IMR-90 (cell line): ENCODE data around the gene CEP72. TPM values are rescaled to one million over a fixed set of nuclear protein-coding genes. Genes with fewer than 3 reads are reported as not detected.

Experiments
- ATAC-seq: fragments of 200-7000 bp; cut with Tn5 transposase; 2 replicates; pipeline ENCODE4 v1.9.1; 2020; ENCODE audit warnings: low read depth, mild to moderate bottlenecking, moderate library complexity
- BruUV-seq: library from RNA; stranded (reverse); fragments of 400-500 nt; replicated peaks from 2 replicates; lab custom pipeline; 2021; lab: Mats Ljungman, UMichigan
- CTCF ChIA-PET: fragments of 300-600 bp; formaldehyde crosslinking; extraction: SDS; loops from one replicate; lab custom pipeline; 2021; ENCODE audit warnings: antibody characterized with exemption; lab: Yijun Ruan, JAX
- POLR2A ChIA-PET: fragments of 300-600 bp; sonication (Branson Sonifier 250); formaldehyde crosslinking; loops from one replicate; lab custom pipeline; 2022; ENCODE audit warnings: antibody characterized with exemption; ENCODE audit not compliant: unreplicated experiment; lab: Charles Lee
- DNase-seq: peaks from one replicate; pipeline ENCODE4 v3.0.0; 2013
- H2AFZ ChIP-seq: replicated peaks from 2 replicates; pipeline ENCODE3; 2013; ENCODE audit warnings: low read length, mild to moderate bottlenecking; ENCODE audit not compliant: poor library complexity
- H2AK5ac ChIP-seq: 2 replicates; pipeline ENCODE4 v1.6.1; 2013; ENCODE audit warnings: low read depth, low read length, inconsistent platforms
- H2AK9ac ChIP-seq: replicated peaks from 2 replicates; pipeline ENCODE3; 2013; ENCODE audit warnings: mild to moderate bottlenecking, low read depth, low read length, moderate library complexity; ENCODE audit not compliant: poor library complexity
- H2BK120ac ChIP-seq: 2 replicates; pipeline ENCODE4 v1.6.1; 2013; ENCODE audit warnings: low read depth, low read length, inconsistent platforms
- H2BK15ac ChIP-seq: 3 replicates; pipeline ENCODE4 v1.6.1; 2013; ENCODE audit warnings: low read depth, low read length, inconsistent platforms
- H2BK20ac ChIP-seq: 2 replicates; pipeline ENCODE4 v1.6.1; 2013; ENCODE audit warnings: low read depth, mild to moderate bottlenecking, inconsistent platforms, low read length, moderate library complexity
- H2BK5ac ChIP-seq: 2 replicates; pipeline ENCODE4 v1.6.1; 2013; ENCODE audit warnings: mild to moderate bottlenecking, low read depth, low read length, inconsistent platforms; ENCODE audit not compliant: poor library complexity, severe bottlenecking
- H3K14ac ChIP-seq: replicated peaks from 2 replicates; pipeline ENCODE4 v1.6.1; 2013; ENCODE audit warnings: low read depth, low read length, inconsistent platforms
- H3K18ac ChIP-seq: 2 replicates; pipeline ENCODE4 v1.6.1; 2013; ENCODE audit warnings: low read depth, low read length, control low read depth
- H3K23ac ChIP-seq: 2 replicates; pipeline ENCODE4 v1.6.1; 2013; ENCODE audit warnings: low read depth, low read length, inconsistent platforms
- H3K27ac ChIP-seq: 2 replicates; pipeline ENCODE4 v1.5.1; 2013; ENCODE audit warnings: mild to moderate bottlenecking, control low read depth, low read length; ENCODE audit not compliant: insufficient read depth
- H3K27me3 ChIP-seq: 2 replicates; pipeline ENCODE4 v1.6.1; 2013; ENCODE audit warnings: low read length; ENCODE audit not compliant: control insufficient read depth, insufficient read depth
- H3K36me3 ChIP-seq: 2 replicates; pipeline ENCODE4 v1.6.1; 2013; ENCODE audit warnings: low read length, mixed read lengths; ENCODE audit not compliant: control insufficient read depth, insufficient read depth
- H3K4ac ChIP-seq: 2 replicates; pipeline ENCODE4 v1.6.1; 2013; ENCODE audit warnings: low read depth, low read length, inconsistent platforms
- H3K4me1 ChIP-seq: 2 replicates; pipeline ENCODE4 v1.6.1; 2013; ENCODE audit warnings: low read length, mixed read lengths; ENCODE audit not compliant: control insufficient read depth, insufficient read depth
- H3K4me2 ChIP-seq: 2 replicates; pipeline ENCODE4 v1.6.1; 2013; ENCODE audit warnings: low read depth, mild to moderate bottlenecking, control low read depth, low read length, moderate library complexity
- H3K4me3 ChIP-seq: 2 replicates; pipeline ENCODE4 v1.5.1; 2013; ENCODE audit warnings: low read depth, mild to moderate bottlenecking, control low read depth, low read length, moderate library complexity; ENCODE audit not compliant: insufficient read depth
- H3K56ac ChIP-seq: 2 replicates; pipeline ENCODE4 v1.6.1; 2013; ENCODE audit warnings: low read length, inconsistent platforms; ENCODE audit not compliant: insufficient read depth; ENCODE audit errors: extremely low read depth
- H3K79me1 ChIP-seq, 2 experiments: 2 replicates each; pipeline ENCODE4 v1.6.1; 2013; ENCODE audit warnings: low read length in 2 of 2, inconsistent platforms in 1 of 2, low read depth in 1 of 2
- H3K9ac ChIP-seq: 2 replicates; pipeline ENCODE4 v1.6.1; 2013; ENCODE audit warnings: low read depth, low read length, control low read depth
- H3K9me1 ChIP-seq: 2 replicates; pipeline ENCODE4 v1.6.1; 2013; ENCODE audit warnings: low read length, inconsistent platforms; ENCODE audit not compliant: insufficient read depth
- H3K9me3 ChIP-seq: 2 replicates; pipeline ENCODE4 v1.6.1; 2013; ENCODE audit warnings: low read length; ENCODE audit not compliant: control insufficient read depth, insufficient read depth
- H4K20me1 ChIP-seq: 2 replicates; pipeline ENCODE4 v1.6.1; 2013; ENCODE audit warnings: low read length, inconsistent platforms; ENCODE audit not compliant: insufficient read depth
- H4K5ac ChIP-seq: 2 replicates; pipeline ENCODE4 v1.6.1; 2013; ENCODE audit warnings: mild to moderate bottlenecking, low read depth, low read length, control low read depth
- H4K8ac ChIP-seq, 2 experiments: 2 replicates each; pipeline ENCODE4 v1.6.1; 2013; ENCODE audit warnings: low read depth in 2 of 2, low read length in 2 of 2, control low read depth in 1 of 2, inconsistent platforms in 1 of 2
- H4K91ac ChIP-seq: 2 replicates; pipeline ENCODE4 v1.6.1; 2013; ENCODE audit warnings: low read depth, low read length, inconsistent platforms; ENCODE audit not compliant: insufficient read depth
- BHLHE40 ChIP-seq: fragments of 150-350 bp; IDR thresholded peaks from 2 replicates; pipeline ENCODE4 v1.6.1; 2016; ENCODE audit warnings: mild to moderate bottlenecking, low read depth, low read length
- CEBPB ChIP-seq: IDR thresholded peaks from 2 replicates; pipeline ENCODE4 v1.6.1; 2012; ENCODE audit warnings: low read depth, low read length, improper control_type of control experiment
- FOS ChIP-seq: fragments of 150-350 bp; IDR thresholded peaks from 2 replicates; pipeline ENCODE4 v1.6.1; 2016; ENCODE audit warnings: low read depth, low read length
- RAD21 ChIP-seq: IDR thresholded peaks from 2 replicates; pipeline ENCODE4 v1.6.1; 2012; ENCODE audit warnings: low read length, improper control_type of control experiment
- RCOR1 ChIP-seq: IDR thresholded peaks from 2 replicates; pipeline ENCODE4 v1.6.1; 2012; ENCODE audit warnings: mild to moderate bottlenecking, low read length, improper control_type of control experiment; ENCODE audit not compliant: insufficient replicate concordance
- SMC3 ChIP-seq: fragments of 150-350 bp; IDR thresholded peaks from 2 replicates; pipeline ENCODE4 v1.6.1; 2016; ENCODE audit warnings: low read depth, mild to moderate bottlenecking, antibody characterized with exemption, low read length, moderate library complexity
- WGBS, 2 experiments: methylation state at CpG; one replicate each; pipeline versions ENCODE4 v1.1.5 to v1.1.7; 2013; ENCODE audit warnings: missing lambda C conversion rate in 2 of 2; ENCODE audit not compliant: insufficient read length in 1 of 2; ENCODE audit errors: extremely low coverage in 2 of 2; 5-methylcytosine and 5-hydroxymethylcytosine counted together
- dilution Hi-C: fragments of 300-500 bp; cut with HindIII; formaldehyde crosslinking; loops from one replicate; pipeline ENCODE4 v1.14.3; 2018; ENCODE audit warnings: low sequenced_read_pairs; ENCODE audit not compliant: unreplicated experiment
- in situ Hi-C: fragments of 300-500 bp; cut with MboI; formaldehyde crosslinking; loops from 3 replicates; pipeline ENCODE4 v1.14.3; 2019; ENCODE audit warnings: low sequenced_read_pairs, inconsistent platforms, mixed read lengths
- intact Hi-C: fragments of 100-400 bp; cut with micrococcal nuclease; formaldehyde crosslinking; loops from 2 replicates; pipeline ENCODE4 v1.10.0; 2022
- polyA plus RNA-seq, 3 experiments: library from polyadenylated mRNA; depleted of rRNA; stranded (reverse); fragments of >200 nt; gene quantifications; 2 replicates each; pipeline ENCODE4 v1.2.3, GENCODE V29; 2012; ENCODE audit warnings: low replicate concordance in 1 of 3
- total RNA-seq: library from RNA; depleted of rRNA; stranded (reverse); fragments of >200 nt; gene quantifications from 2 replicates; pipeline ENCODE4 v1.2.3, GENCODE V29; 2012
- TF ChIP-seq, protein P1 (sequence below): fragments of 150-350 bp; IDR thresholded peaks from 2 replicates; pipeline ENCODE4 v1.6.1; 2016; ENCODE audit warnings: low read depth, mild to moderate bottlenecking, low read length, moderate library complexity, borderline replicate concordance

The CEP72 gene
- total and polyA plus RNA-seq, 2 of the 4 experiments (the other 2 are of a cell fraction): 2.9 to 4.3 TPM

DNA sequence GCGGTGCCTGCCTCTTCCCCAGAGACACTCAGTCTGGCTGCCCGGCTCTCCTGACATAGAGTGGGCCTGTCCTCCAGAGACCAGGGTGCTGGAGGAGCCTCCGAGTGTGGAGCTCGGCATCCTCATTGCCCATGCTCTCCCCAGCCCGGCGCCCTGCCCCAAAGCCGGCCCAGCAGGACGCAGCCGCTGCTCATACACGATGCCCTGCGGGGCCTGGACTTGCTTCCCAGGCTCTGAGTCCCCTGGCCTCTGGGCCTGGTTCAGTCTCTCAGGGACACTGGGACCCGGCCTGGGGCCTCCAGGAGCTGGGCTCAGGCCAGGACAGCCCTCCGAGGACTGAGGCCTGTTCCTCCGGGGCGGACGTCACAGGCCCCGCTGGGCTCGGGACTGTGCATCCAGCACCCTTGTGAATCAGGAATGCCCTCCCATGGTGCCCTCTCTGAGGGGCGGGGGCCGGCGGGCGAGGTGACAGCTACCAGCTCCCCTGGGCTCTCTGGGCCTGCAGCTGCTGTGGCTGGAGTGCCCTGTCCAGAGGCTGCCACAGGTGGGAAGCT, 57.8 kb downstream of the CEP72 start:
- no peak overlapping the region for H3K4ac ChIP-seq
- dilution Hi-C loops: no loop called here

More for the DNA sequence above, 57.8 kb downstream of the CEP72 start:
- ChIA-PET POLR2A (no interaction called here), CTCF (interaction anchor here (1.0 to 1.4 kb wide), 2 partner anchors 220 to 233 kb away, joined by 3 read pairs; no protein-coding TSS in a partner anchor)
- no peaks in the 10 kb centered on the region for H4K20me1 ChIP-seq
- no TSS peak for BruUV-seq
- no peak overlapping the region for H2AFZ ChIP-seq
- H3K27ac ChIP-seq: no peak overlapping the region
- H3K36me3 ChIP-seq: no peaks in the 10 kb centered on the region
- H3K18ac ChIP-seq: no peak overlapping the region
- 86% methylated on average over 4 of the region's 22 CpGs; no CpG with 5 or more reads in 1 of the 2 experiments for WGBS, 2 experiments
- no peak overlapping the region for H3K4me3 ChIP-seq
- H3K23ac ChIP-seq: no peak overlapping the region
- no peak overlapping the region for H2BK15ac ChIP-seq
- intact Hi-C loops (loop anchor here (2.0 kb wide), 1 partner anchor 233 kb away; no protein-coding TSS in a partner anchor), in situ Hi-C loops (loop anchor here (5.0 kb wide), 1 partner anchor 232 kb away; no protein-coding TSS in a partner anchor)
- H3K27me3 ChIP-seq: peaks cover 15% of the 10 kb centered on the region; the same call in 1 of the 2 replicates
- H4K8ac ChIP-seq: no peak overlapping the region
- H2AK9ac ChIP-seq: no peak overlapping the region
- no peak overlapping the region for H2BK20ac ChIP-seq
- DNase-seq: no peak
- H2BK5ac ChIP-seq: no peak overlapping the region
- H3K56ac ChIP-seq: no peak overlapping the region
- no peaks in the 10 kb centered on the region for H3K9me3 ChIP-seq
- no peak overlapping the region for H4K5ac ChIP-seq
- H3K79me1 ChIP-seq: no peaks in the 10 kb centered on the region
- no peaks in the 10 kb centered on the region for H3K9me1 ChIP-seq
- H3K14ac ChIP-seq: no peak overlapping the region
- H3K4me1 ChIP-seq: no peaks in the 10 kb centered on the region; the same call in 1 of the 2 replicates
- H2AK5ac ChIP-seq: no peak overlapping the region
- H2BK120ac ChIP-seq: no peak overlapping the region
- H3K9ac ChIP-seq: no peak overlapping the region
- TF ChIP-seq RAD21 (no peak), CEBPB (no peak), SMC3 (no peak), BHLHE40 (no peak), RCOR1 (no peak), FOS (no peak)
- TF ChIP-seq, protein P1, sequence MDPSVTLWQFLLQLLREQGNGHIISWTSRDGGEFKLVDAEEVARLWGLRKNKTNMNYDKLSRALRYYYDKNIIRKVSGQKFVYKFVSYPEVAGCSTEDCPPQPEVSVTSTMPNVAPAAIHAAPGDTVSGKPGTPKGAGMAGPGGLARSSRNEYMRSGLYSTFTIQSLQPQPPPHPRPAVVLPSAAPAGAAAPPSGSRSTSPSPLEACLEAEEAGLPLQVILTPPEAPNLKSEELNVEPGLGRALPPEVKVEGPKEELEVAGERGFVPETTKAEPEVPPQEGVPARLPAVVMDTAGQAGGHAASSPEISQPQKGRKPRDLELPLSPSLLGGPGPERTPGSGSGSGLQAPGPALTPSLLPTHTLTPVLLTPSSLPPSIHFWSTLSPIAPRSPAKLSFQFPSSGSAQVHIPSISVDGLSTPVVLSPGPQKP: no peak
- ATAC-seq: no peak
- H4K91ac ChIP-seq: no peak overlapping the region
- H3K4me2 ChIP-seq: no peak overlapping the region
